ENCODE results near the gene ALG11. TPM values are rescaled to one million over a fixed set of nuclear protein-coding genes. Genes with fewer than 3 reads are reported as not detected.

ALG11 gene
- total RNA-seq, 1 experiment from 2014 or later, result 22.6 TPM

GRCh38 chr13:52033039-52033438, 20.8 kb downstream of the ALG11 start:
- H3K27ac ChIP-seq (ENCODE audit: low read depth, low read length), result no peak overlapping the region
- TF ChIP-seq EZH2 (IDR thresholded peaks at IDR 0.05) (no peak), ZNF274 (IDR thresholded peaks at IDR 0.05; ENCODE audit: low read depth, low read length) (no peak), ELF1 (IDR thresholded peaks at IDR 0.05; ENCODE audit: borderline replicate concordance, low read depth) (no peak), JUND (IDR thresholded peaks at IDR 0.05) (no peak), POLR2A (IDR thresholded peaks at IDR 0.05; ENCODE audit: borderline replicate concordance, extremely low read depth, insufficient read depth, insufficient read length) (no peak), EGR1 (IDR thresholded peaks at IDR 0.05; ENCODE audit: low read depth) (no peak), TCF7L2 (IDR thresholded peaks at IDR 0.05; ENCODE audit: borderline replicate concordance, extremely low read depth, insufficient read depth, insufficient read length) (no peak), EZH2phosphoT487 (IDR thresholded peaks at IDR 0.05; ENCODE audit: borderline replicate concordance) (no peak), SIN3A (IDR thresholded peaks at IDR 0.05; ENCODE audit: low read depth) (no peak), MAX (IDR thresholded peaks at IDR 0.05) (no peak), CBX3 (IDR thresholded peaks at IDR 0.05; ENCODE audit: low read depth) (no peak), YY1 (IDR thresholded peaks at IDR 0.05; ENCODE audit: extremely low read depth, insufficient replicate concordance, low read depth, low read length) (no peak)
- H3K9me3 ChIP-seq (ENCODE audit: control insufficient read depth in 1 of 2, insufficient read depth in 1 of 2, low read depth in 1 of 2, low read length in 2 of 2), result no peaks in the 10 kb centered on the region
- no peaks in the 10 kb centered on the region for H3K79me2 ChIP-seq (ENCODE audit: insufficient read depth, low read length)
- ChIA-PET CTCF (no interaction called here), RAD21 (ENCODE audit: low non-redundant PET in 1 of 2, low total read pairs in 2 of 2, uncharacterized antibody in 2 of 2, unreplicated experiment in 2 of 2) (no interaction called here), POLR2A (no interaction called here)
- no peak overlapping the region for H2AFZ ChIP-seq (ENCODE audit: low read depth, low read length, poor library complexity, severe bottlenecking)
- BruUV-seq (replicated peaks), result no TSS peak
- DNase-seq (ENCODE audit: low read depth, low spot score) (no peak), ATAC-seq (no peak)
- peaks cover 5 to 8% of the 10 kb centered on the region in 2 experiments; a peak in 2 of 4 replicates for H3K36me3 ChIP-seq (ENCODE audit: control insufficient read depth in 1 of 2, insufficient read depth in 2 of 2, low read length in 2 of 2)
- no peaks in the 10 kb centered on the region for H3K9me2 ChIP-seq (ENCODE audit: insufficient read depth)
- H4K20me1 ChIP-seq (ENCODE audit: insufficient read depth), result no peaks in the 10 kb centered on the region
- H3K27me3 ChIP-seq (ENCODE audit: insufficient read depth, low read length), result no peaks in the 10 kb centered on the region
- H3K4me3 ChIP-seq (replicated peaks in 1 of 2; ENCODE audit: low read depth in 1 of 2, low read length in 2 of 2), result no peak overlapping the region
- intact Hi-C loops (cut with micrococcal nuclease), result no loop called here
- no peak overlapping the region for H3K4me2 ChIP-seq (ENCODE audit: low read length)
- H3K4me1 ChIP-seq (ENCODE audit: control insufficient read depth in 1 of 2, insufficient read depth in 2 of 2, low read length in 2 of 2), result no peaks in the 10 kb centered on the region
- no peak overlapping the region for H3K9ac ChIP-seq (ENCODE audit: low read length)

Measured in HCT116 (cell line).